Stimulated activated CD8-positive, alpha-beta memory T cell treated with anti-CD3 and anti-CD28 coated beads, Interleukin-15, amount 100 ng/mL, for 24 hours (primary cell): ENCODE measurements around the gene TLE7.

Experiments used
- DNase-seq: peaks from one replicate; pipeline ENCODE4 v3.0.0-alpha.2; 2020; ENCODE audit warnings: low read depth

Gene TLE7

DNA sequence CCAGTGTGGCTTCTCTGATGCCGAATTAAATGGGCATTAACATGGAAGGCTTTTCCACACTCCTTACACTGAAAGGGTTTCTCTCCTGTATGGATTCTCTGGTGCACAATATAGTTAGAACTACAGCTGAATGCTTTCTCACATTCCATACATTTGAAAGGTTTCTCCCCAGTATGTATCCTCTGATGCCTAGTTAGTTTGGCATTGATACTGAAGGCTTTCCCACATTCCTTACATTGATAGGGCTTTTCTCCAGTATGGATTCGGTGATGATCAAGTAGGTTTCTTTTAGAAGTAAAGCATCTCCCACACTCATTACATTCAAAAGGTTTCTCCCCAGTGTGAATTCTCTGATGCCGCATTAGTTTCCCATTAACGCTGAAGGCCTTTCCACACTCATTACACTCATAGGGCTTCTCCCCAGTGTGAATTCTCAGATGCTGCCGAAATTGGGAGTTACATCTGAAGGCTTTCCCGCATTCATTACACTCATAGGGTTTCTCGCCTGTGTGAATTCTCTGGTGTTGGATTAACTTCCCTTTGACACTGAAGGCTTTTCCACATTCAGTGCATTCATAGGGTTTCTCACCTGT is 6.5 kb upstream of the TLE7 start:
- no peak for DNase-seq

DNA sequence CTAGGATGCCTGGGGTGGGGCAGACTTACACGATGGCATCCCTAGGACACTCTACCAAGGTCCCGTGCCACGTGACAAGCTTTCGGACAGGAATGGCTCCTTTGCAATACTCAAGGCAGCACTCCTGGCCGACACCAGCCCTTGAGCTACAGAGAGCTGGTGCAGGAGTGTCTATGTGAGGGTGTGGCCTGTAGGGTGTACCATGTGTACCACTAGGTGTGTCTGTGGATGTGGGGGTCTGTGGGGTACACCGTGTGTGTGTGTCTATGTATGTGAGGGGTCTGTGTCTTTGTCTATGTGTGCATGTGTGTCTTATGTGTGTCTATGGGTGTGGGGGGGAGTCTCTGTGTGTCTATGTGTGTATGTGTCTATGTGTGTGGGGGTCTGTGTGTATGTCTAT is 1.9 kb upstream of the TLE7 start:
- no peak for DNase-seq

DNA sequence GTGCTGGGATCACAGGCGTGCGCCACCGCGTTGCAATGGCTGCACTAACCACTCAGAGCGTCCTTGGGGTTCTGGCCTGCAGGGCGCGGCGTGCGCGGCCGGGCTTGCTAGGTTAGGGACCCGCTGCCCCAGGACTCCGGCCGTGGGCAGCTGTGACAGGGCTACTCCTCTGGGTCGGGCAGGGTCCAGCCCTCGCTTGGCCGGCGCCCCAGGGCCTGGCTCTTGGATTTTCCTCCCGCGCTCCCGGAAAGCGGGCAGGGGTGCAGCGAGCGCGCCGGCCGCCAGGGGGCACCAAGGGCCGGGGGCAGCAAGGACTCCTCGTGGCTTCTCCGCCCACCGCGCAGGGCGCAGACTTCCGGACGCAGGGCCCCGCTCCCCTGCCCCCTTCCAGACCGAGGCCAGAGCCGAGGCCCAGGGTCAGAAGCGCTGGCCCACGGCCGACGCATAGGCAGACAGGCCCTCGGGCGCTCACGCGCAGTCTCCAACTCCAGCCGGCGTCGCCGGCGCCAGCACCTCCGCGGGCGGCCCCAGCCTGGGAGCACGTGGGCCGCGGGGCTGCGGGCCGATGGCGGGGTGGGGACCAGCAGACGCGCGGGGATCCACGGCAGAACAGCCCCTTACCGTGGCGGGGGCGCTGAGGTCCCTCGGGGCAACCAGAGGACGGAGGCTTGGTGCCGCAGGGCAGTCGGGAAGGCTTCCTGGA is 355 bp downstream of the TLE7 start:
- no peak for DNase-seq

DNA sequence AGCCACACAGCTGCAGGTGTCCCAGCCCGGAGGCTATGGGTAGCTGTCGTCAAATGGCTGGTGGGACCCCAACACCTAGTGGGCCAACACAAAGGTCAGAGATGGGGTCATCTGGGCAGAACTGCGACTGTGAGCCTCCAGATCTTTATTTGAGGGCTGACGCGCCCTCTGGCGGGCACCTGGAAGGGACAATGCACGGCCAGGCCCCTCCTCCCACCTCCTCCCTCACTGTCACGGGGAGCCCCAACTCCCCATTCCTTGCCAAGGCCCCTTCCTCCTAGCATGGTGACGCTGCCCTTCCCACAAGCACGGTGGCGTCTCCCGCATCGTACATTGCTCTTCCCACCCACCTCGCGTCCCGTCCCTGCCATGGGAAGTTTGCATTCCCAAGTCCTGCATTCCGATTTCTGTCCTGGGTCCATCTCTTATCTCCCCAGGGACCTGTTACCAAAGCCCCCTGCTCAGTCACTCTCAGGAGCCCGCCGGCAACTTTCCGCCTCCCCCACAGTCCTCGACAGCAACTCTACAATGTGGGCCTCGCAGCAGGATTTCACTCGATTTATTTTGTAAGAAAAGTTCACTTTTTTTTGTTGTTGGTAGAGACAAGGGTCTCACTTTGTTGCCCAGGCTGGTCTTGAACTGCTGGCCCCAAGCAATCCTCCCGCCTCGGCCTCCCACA is 1.0 kb downstream of the TLE7 start:
- no peak for DNase-seq

DNA sequence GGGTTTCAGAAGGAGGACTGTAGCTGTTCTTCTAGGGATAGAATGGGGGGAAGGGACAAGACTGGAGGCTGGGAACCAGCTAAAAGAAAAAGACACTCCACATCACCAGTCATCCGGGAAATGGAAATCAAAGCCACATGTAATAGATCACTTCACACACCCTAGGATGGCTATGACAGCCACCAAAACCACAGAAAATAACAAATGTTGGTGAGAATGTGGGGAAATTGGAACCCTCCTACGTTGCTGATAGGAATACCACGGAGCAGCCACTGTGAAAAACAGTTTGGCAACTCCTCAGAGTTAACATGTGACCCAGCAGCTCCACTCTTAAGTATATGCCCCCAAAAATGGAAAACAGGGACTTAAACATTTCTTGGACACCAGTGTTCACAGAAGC is 2.3 kb downstream of the TLE7 start:
- DNase-seq, result no peak

DNA sequence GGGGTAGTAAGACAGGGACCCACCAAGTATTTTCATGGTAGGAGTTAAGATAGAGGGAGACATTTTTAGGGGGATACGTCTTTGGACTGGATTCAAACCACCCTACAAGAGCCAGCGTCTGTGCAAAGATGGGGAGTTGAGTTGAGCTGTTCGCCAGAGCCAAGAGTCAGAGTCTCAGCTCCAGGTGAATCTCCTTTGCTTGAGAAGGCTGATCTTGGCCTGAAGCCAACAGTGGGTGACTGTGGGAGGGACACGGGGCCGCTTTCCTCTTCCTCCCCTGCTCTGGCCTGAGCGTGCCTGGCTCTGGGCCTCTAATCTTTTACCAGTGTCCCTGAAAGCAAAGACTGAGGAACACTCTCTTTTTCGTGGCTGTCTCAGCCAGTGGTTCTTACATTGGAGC is 5.4 kb downstream of the TLE7 start:
- no peak for DNase-seq

DNA sequence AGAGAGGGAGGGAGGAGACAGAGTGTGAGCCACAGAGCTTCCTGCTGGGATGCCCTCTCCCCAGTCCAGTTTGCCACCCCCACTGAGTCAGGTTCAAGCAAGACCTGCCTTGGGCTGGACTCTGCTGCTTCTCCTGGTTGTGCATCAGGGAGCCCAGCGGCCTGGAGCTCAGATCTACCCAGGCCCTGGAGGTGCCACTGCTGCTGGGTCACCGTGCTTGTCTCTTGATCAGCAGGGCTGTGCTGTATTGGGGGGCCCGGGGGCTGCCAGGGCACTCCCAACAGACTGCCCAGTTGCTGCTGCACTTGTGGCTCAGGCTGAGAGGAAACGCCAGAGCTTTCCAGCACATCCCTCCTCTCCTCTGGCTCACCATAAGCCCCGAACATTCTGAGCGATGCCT is 8.9 kb downstream of the TLE7 start:
- DNase-seq, result no peak

DNA sequence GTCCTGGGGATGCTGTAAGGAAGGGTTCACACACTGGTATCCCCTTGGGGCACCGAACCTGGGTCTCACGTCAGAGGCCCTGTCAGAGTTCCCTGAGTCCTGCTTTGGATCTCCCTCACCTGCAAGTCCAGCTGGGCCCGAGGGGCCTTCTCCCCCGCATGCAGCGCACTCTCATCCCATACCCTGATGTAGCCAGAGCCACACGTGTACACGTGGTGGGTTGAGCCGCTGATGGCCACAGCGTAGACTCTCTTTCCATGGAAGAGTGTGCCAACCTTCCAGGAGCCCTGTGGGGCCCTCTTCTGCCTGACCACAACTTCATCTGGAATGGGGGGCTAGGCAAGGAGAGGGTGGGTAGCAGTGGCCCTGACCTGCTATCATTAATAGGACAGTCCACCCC is 9.9 kb downstream of the TLE7 start:
- no peak for DNase-seq

DNA sequence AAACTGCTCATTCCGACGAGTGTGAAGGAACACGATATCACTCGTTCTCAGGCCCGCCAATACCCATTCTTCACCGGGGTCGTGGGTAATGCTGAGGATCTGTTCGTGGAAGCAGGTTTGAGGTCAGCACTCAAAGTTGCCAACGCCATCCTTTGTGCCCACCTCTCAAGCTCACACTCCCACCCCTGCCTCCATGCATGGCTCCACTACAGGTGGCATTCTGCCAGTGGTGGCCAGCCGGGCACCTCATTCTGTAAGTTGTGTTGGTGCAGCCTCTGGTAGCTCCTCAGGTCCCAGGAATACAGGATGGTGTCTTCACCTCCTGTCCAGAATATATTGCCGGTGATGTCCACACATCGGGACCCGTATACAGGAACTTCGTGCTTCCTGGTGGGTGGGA is 10.7 kb downstream of the TLE7 start:
- no peak for DNase-seq

DNA sequence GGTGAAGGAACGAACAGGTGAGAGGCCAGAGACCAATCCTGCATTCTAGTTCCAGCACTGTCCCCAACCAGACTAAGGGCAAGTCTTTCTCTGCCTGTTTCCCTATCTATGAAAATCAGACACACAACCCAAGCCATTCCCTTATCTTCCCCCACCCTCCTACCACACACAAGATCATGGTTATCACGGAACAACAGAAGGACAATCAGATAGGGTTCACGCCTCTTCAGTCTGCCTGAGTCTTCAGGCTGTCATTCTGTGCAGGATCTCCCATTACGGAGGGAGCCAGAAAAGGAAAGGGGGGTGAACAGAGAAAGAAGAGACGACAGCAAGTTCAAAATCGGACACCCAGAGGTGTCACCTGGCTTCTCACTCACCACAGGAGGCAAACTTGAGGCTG is 11.1 kb downstream of the TLE7 start:
- DNase-seq, result no peak

DNA sequence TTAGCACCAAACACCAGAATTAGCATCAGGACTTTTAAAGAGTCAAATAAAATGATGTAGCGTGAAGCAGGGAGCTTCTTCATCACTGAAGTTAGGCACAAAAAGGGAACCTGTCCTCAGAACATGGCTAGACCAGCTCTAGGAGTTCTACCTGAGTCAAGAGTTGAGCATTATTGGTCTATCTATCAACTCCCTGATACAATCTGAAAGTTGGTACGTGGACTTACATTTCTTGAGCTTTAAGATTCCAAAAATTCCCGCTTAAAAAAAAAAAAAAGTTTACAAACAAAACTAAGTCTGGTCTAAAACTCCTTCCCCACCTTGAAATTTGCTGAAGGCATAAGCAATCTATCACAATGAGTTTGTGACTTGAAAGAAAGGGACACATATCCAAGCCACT is 12.3 kb downstream of the TLE7 start:
- DNase-seq, result no peak

DNA sequence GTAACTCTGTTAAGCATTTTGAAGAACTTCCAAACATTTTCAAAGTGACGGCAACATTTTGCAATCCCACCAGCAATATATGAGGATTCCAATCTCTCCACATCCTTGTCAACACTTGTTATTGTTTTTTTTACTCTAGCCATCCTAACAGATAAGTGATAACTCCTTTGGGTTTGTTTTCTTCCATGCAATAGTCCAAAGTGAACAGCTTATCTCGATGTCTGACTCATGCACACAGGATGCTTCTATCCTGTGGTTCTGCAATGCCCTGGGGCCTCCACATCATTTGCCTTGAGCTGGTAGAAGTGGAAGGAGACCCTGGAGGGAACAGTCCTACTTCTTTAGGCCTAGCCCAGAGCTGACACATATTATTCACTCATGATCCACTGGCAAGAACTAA is 13.0 kb downstream of the TLE7 start:
- no peak for DNase-seq

DNA sequence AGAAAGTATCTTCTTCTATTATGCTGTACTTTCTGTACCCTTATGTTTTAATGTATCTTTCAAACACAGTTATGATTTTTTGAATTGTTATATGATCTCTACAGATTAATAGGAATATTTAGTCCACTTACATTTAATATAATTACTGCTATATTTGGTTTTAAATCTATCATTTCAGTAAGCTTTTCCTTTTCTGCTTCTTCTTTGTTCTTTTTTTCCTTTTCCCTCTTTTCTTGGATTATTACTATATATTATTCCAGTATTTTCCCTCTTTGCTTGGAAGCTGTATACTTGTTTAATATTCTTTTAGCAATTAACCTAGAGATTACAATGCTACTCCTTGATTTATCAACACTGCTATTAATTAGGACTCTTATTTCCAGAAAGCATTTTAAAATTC is 13.5 kb downstream of the TLE7 start:
- no peak for DNase-seq

DNA sequence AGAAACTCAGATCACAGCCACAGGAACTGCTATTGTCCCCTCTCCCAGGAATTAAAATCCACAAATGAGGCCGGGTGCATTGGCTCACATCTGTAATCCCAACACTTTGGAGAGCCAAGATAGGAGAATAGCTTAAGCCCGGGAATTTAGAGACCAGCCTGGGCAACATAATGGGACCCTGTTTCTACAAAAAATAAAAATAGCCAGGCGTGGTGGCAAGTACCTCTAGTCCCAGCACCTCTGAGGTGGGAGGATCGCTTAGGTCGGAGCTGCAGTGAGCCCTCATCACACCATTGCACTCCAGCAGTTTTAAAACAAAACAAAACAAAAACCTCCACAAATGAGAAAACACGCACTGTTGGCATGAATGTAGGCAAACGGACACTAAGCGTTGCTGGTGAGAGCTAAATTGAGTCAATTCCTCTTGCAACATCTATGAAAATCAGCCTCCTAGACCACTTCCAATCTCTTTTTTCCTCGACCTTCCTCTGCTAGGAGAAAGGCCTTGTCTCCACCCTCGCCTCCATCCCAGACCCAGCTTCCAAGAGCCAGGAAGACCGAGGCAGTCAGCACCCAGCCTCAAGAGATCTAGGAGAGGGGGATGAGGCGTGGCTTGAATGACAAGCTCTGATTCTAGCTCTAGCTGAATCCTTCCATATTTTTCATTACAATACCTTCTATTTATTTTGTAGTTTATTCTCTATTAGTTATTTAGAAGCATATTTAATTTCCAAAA is 14.8 kb downstream of the TLE7 start:
- no peak for DNase-seq

DNA sequence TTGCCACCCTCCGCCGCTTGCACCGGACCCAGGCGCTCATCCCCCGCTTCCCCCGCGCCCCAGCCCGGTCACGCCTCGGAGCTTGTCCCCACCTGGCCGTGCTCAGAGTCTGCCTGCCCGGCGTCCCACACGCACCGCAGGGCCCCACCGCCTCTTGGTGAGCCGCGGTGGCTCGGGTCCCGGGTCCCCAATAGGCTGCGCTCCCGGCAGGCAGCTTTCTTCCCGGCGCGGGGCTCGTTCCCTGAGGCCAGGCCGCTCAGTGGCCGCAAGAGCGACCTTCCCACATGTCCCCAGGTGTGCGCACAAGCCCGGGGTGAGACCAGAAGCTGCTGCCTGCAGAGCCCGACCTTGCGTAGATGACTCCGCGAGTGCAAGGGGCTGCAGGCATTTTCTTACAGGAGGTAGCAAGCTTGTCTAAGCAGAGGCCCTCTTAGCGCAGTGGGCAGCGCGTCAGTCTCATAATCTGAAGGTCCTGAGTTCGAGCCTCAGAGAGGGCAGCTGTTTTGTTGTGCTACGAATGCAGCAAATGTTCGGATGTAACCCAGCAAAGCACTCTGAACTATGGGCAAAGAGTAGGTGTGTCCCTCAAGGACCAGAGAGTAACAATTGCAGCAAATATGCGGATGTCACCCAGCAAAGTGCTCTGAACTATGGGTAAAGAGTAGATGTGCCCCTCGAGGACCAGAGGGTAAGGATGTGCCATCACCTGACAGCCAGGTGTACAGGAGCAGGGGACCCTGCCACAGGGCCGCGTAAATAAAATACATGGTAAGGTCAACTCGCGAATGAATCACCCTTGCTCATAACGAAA is 15.6 kb downstream of the TLE7 start:
- no peak for DNase-seq

DNA sequence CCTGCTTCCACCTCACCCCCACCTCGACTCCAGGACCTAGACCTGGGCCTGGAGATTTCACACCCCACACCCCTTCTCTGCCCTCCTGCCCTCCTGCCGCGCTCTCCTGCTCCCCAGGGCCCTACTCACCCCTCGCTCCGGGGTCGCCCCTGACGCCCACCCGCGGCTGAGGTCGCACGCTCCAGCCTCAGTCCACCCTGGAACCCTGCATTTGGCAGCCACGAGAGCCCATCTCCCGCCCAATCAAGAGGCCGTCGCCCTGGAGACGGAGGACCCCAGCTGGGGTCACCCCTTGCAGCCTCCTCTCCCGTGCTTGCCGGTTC is 16.1 kb downstream of the TLE7 start:
- DNase-seq, result no peak

DNA sequence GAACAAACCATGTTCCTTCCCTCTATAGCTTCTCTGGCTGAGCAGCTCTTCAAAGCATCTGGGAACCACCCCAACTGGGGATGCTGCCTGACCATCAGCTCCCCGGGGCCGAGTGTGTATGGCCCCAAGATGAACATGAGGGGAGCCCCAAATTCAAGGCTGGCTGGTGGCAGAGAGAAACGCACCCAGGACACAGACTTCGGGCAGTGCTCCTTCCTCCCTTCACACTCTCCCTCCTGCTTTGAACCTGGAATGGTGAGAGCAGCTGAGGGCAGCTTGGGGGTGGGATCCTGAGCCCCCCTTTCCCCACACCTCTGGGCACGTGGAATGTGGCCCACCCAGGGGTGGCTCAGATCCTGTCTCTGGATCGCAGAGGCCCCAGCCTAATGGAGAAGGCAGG is 17.2 kb downstream of the TLE7 start:
- DNase-seq, result no peak

DNA sequence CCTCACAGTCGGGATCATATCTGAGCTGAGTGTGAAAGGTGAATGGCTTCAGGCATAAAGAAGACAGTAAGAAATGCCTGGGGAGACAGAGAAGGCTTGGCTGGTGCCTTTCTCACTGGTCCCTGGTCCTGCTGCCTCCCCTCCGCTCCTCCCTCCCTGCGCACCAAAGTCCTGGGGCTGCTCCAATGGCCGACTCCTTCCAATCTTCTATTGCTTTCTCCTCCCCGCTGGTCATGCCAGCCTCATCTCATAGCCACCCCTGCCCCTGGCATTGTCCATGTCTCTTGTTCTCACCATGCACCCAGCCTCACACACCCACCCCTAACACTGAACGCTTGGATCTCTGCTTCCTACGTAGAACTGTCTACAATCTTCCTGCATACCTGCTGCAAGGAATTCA is 18.0 kb downstream of the TLE7 start:
- no peak for DNase-seq

DNA sequence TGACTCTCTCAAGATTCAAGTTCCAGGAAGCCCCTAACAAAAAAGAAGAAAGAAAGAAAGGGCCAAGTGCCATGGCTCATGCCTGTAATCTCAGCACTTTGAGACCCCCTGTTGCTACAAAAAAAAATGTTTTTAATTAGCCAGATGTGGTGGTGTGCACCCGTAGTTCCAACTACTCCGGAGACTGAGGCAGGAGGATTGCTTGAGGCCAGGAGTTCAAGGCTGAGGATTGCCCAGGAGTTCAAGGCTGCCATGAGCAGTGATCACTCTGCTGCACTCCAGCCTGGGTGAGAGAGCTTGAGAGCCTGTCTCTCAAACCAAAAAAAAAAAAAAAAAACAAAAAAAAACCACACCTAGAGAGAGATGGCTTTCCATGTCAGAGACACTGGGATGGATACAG is 18.8 kb downstream of the TLE7 start:
- no peak for DNase-seq

DNA sequence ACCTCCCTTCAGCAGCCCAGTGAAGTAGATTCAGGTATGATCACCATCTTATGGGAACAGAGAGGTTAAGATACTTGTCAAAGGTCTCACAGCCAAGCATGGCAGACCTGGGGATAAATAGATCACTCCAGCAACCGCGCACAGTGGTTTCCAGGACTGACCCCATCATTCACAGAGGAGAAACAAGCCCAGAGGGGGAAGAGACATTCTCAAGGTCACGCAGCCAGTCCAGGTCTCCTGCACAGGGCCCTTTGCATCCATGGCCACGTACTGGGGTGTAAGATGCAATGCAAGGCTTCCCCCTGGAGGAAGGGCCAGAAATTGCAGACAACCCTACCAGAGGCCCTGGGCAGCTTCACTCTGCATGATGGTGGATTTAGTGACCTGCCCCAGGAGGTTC is 19.9 kb downstream of the TLE7 start:
- DNase-seq, result no peak

DNA sequence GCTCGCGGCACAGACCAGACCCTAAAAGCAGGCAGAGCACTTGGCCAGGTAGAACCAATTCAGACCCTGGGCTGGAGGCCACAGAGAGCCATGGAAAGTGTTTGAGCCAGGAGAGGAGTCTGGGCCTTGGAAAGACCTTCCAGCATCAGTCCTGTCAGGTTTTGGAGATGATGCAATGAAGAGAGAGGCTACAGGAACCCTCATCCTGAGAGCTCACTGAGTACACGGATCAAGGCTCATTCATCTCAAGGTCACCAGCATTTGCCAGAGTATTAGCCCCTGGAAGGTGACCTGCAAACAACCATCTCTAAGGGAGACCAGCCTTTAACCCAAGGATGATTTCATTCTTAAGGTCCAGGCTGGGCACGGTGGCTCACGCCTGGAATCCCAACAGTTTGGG is 27.8 kb downstream of the TLE7 start:
- no peak for DNase-seq

DNA sequence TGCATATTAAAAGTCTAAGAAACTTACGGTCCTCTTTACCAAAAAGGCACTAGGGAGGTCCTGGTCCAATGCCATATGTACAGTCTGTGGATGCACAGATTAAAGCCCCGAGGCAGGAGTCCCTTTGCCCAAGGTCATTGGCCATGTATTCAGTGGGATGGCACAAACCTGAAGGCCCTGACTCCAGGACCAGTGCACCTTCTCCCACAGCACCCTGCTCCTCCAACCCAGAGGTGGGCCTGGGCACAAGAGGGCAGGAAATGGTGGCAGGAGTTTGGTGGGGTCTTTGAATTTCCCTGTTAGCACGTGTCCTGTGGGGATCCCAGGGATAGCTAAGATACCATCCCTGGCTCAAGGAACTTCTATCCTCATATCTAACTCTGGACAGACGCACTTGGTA is 28.5 kb downstream of the TLE7 start:
- DNase-seq, result no peak
